WERI-Rb-1 (cell line): ENCODE data around the gene CHSY1.

ENCODE experiments used
- DNase-seq: peaks from one replicate; pipeline ENCODE4 v3.0.0-alpha.2; 2020
- H3K27ac ChIP-seq: fragments of 250-450 bp; sonication (Bioruptor Pico); 2 replicates; pipeline ENCODE4 v1.5.1; 2020; ENCODE audit warnings: mild to moderate bottlenecking, moderate library complexity
- H3K27me3 ChIP-seq: fragments of 250-450 bp; sonication (Bioruptor Pico); 2 replicates; pipeline ENCODE4 v1.5.1; 2021; ENCODE audit warnings: mild to moderate bottlenecking, low read depth, moderate library complexity; ENCODE audit not compliant: insufficient read depth, severe bottlenecking
- H3K36me3 ChIP-seq: fragments of 250-450 bp; sonication (Bioruptor Pico); 2 replicates; pipeline ENCODE4 v1.5.1; 2020; ENCODE audit warnings: mild to moderate bottlenecking, moderate library complexity
- H3K4me3 ChIP-seq: 2 replicates; pipeline ENCODE4 v1.5.1; 2011; ENCODE audit warnings: low read depth, mild to moderate bottlenecking, control low read depth, low read length
- H3K9me3 ChIP-seq: fragments of 250-450 bp; sonication (Bioruptor Pico); 2 replicates; pipeline ENCODE4 v1.5.1; 2021; ENCODE audit warnings: mild to moderate bottlenecking, moderate library complexity; ENCODE audit not compliant: severe bottlenecking
- TF ChIP-seq, protein P1 (sequence below): IDR thresholded peaks from 2 replicates; pipeline ENCODE4 v1.5.1; 2011; ENCODE audit warnings: low read depth, mild to moderate bottlenecking, control low read depth, inconsistent platforms, low read length

Gene CHSY1

DNA sequence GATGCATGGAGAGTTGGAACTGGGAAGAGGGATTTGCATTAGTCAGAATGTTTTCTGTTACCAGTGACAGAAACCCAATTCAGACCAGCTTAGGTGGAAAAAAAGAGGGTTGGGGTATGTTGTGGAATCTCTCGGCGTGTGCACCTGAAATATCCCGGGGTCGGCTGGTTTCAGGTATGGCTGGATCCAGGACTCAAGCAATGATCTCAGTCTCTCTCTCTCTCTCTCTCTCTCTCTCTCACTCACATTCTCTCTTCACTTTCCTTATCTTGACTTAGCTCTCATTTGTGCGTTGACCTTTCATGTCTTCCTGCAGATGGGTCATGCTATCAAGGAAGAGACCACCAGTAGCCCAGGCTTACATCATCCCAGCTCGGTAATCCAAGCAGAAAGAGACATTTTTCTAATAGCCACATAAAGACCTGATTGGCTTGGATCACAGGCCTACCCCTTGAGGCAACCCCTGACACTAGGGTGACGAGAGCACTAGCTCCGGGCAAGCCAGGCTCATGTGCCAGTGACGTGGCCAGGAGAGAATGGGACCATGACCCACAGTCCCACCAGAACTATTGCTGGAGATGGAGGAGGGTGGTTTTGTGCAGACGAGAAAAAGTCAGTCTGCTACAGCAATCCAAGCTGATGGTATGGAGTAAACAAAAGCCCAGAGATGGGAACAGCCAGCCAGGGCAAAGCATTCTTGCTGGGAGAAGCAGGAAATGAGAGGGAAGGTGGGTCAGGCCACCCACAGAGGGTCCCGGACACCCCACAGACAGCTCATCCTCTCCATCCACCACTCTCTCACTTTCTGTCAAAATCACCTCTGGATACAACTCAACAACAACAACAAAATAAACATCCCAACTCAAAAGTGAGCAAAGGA lies 91.7 kb downstream of the CHSY1 start:
- no peaks in the 10 kb centered on the region for H3K36me3 ChIP-seq
- H3K27ac ChIP-seq: no peak overlapping the region
- no peaks in the 10 kb centered on the region for H3K27me3 ChIP-seq
- H3K4me3 ChIP-seq: no peak overlapping the region
- no peak for DNase-seq
- peaks cover 3% of the 10 kb centered on the region for H3K9me3 ChIP-seq
- TF ChIP-seq, protein P1, sequence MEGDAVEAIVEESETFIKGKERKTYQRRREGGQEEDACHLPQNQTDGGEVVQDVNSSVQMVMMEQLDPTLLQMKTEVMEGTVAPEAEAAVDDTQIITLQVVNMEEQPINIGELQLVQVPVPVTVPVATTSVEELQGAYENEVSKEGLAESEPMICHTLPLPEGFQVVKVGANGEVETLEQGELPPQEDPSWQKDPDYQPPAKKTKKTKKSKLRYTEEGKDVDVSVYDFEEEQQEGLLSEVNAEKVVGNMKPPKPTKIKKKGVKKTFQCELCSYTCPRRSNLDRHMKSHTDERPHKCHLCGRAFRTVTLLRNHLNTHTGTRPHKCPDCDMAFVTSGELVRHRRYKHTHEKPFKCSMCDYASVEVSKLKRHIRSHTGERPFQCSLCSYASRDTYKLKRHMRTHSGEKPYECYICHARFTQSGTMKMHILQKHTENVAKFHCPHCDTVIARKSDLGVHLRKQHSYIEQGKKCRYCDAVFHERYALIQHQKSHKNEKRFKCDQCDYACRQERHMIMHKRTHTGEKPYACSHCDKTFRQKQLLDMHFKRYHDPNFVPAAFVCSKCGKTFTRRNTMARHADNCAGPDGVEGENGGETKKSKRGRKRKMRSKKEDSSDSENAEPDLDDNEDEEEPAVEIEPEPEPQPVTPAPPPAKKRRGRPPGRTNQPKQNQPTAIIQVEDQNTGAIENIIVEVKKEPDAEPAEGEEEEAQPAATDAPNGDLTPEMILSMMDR: no peak

DNA sequence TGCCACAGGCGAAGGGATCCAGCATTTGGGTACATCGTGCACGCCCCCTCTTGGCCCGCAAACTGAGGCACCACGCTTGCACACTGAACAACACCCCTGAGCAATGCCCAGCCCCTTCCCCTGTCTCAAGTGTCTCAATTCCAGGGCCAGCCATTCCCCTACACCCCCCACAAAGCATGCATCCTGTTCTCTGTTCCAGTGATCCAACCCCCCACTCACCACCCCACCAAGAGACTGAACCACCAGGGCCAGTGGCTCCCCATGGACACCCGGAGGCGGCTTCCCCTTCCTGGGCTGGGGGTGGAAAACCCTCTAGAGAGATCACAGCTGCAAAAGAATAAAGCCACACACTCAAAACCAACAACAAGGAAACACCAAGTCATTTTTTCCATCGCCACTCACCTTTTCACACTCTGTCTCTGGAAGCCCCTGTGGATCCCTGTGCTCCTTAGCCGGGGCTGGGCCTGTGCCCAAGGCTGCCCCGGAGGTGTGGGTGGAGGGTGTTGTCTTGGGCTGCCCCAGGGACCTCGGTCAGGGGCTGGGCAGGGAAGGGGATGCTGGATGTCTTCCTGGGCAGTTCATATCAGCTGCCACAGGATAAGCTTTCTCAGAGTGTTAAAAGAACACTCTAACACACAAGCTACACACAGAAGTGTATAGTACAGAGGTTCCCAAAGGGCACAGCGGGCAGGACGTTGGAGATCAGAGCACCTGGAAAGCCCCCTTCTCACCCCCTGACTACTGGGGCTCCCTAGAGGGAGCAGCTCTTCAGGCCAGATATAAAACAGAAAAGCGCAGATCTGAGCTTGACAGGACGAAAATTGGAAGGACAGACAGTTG lies 92.5 kb downstream of the CHSY1 start:
- H3K4me3 ChIP-seq: no peak overlapping the region
- TF ChIP-seq, protein P1: no peak
- DNase-seq: no peak
- no peak overlapping the region for H3K27ac ChIP-seq
- H3K9me3 ChIP-seq: peaks cover 3% of the 10 kb centered on the region
- H3K27me3 ChIP-seq: no peaks in the 10 kb centered on the region
- no peaks in the 10 kb centered on the region for H3K36me3 ChIP-seq

DNA sequence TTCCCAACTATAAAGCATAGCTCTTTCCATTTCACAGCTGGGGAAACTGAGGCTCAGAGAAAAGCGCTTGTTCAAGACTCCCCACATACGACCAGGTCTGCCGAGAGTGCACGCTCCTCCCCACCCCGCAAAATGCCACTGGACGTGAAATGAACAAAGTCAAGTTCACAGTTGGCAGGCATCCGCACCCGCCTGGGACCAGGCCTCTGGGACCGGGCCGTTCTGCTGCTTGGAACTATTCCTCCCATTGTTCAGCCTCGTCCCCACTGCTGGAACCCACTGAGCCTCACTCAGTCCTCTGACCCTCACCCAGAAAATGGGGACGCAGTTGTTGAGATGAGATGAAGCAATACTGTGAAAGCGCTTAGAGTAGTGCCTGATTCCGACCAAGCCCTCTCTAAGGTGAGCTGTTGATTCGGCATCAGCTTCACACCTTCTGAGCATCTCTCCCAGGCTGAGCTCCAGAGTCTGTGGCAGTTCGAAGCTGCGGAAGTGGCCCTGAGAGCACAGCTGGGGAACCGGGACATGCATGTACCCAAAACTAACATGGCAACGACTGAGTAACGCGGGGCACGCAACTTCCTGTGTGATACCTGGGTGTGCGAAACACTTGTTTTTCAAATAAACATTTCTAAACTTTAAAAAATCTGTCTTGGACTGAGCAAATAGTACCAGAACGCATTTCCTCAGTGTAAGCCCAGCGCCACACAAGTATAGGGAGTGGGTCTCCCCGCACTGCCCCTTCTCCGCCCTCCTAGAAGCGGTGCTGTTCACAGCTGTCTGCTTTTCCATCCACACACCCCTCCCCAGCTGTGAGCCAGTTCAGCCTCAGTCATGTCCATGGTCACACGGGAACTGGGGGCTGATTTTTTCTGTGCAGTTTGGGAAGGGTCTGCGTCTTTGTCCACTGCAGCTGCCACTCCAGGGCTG lies 93.4 kb downstream of the CHSY1 start:
- Histone ChIP-seq H3K27ac (no peak overlapping the region), H3K27me3 (no peaks in the 10 kb centered on the region), H3K4me3 (no peak overlapping the region), H3K36me3 (no peaks in the 10 kb centered on the region), H3K9me3 (peaks cover 3% of the 10 kb centered on the region)
- DNase-seq: no peak
- TF ChIP-seq, protein P1: no peak

DNA sequence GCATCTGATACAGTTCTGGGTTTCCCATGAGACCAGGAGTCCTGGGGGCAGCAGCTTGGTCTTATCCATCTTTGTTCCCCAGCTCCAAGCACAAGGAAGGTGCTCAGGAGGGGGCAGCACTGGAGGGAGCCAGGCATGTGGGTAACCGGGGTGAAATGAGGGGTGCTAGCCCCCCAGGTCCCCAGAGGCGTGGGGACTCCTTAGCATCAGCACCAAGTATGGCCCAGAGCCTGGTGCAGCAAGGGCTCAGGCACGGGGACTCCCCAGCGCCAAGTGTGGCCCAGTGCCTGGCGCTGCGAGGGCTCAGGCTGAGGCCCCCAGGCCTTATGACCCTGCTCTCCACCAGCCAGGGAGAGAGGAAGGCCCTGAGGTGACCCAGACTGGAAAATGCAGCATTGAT lies 94.1 kb downstream of the CHSY1 start:
- Histone ChIP-seq H3K27ac (no peak overlapping the region), H3K36me3 (no peaks in the 10 kb centered on the region), H3K27me3 (no peaks in the 10 kb centered on the region), H3K4me3 (no peak overlapping the region), H3K9me3 (peaks cover 3% of the 10 kb centered on the region)
- TF ChIP-seq, protein P1: no peak
- no peak for DNase-seq

DNA sequence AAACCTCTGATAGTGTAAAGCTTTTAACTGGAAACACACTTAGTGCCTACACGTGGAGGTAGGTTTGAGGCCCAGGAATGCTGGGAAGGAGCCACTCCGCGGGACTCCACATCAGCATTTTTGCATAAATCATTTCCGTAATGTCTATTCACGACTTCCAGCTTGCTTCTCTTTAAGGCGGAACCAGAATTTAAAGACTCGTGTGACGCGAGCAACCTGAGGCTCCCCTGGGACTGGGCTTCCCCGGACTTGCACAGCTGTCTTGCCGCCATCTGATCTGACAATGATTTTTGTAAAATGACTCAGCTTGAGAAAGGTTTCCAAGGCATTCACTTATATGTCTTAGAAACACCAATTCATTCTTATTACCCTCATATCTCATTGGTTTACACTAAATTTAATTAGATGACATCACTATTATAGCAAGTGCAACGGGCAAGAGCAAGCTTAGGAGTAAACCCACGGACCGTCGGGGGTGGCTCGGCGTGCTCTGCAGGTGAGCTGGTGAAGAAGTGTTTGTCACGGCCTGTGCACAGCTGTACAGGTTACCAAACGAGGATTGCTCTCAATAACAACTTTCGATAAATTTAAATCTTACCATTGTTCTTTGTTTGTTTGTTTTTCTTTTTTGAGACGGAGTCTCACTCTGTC lies 95.2 kb downstream of the CHSY1 start:
- H3K4me3 ChIP-seq: no peak overlapping the region
- no peak for DNase-seq
- no peaks in the 10 kb centered on the region for H3K27me3 ChIP-seq
- H3K27ac ChIP-seq: no peak overlapping the region
- H3K36me3 ChIP-seq: no peaks in the 10 kb centered on the region
- TF ChIP-seq, protein P1: no peak
- peaks cover 3% of the 10 kb centered on the region for H3K9me3 ChIP-seq
